G401.6 (cell line): ENCODE data around the gene PRR7.

Experiments used
- FAIRE-seq: peaks from 2 replicates; lab custom pipeline; 2012; peaks lifted over from hg19 to GRCh38; lab: Jason Lieb, UNC

The PRR7 gene

GRCh38 chr5:177469750-177470525 lies 23.3 kb downstream of the PRR7 start:
- FAIRE-seq = no peak

GRCh38 chr5:177470759-177471536 lies 24.3 kb downstream of the PRR7 start:
- no peak for FAIRE-seq

GRCh38 chr5:177471610-177472356 lies 25.2 kb downstream of the PRR7 start:
- no peak for FAIRE-seq

- FAIRE-seq = no peak
These were observed 26.1 kb downstream of the PRR7 start for GRCh38 chr5:177472460-177473442.

GRCh38 chr5:177473443-177474001 lies 26.9 kb downstream of the PRR7 start, which contains the start of gene DBN1:
TSS of gene DBN1 (minus strand) at chr5:177473634. CDS start at chr5:177473521, 113 bp downstream.
- no peak for FAIRE-seq

GRCh38 chr5:177474002-177474476 lies 27.4 kb downstream of the PRR7 start:
- FAIRE-seq = no peak

GRCh38 chr5:177474846-177475562 lies 28.4 kb downstream of the PRR7 start:
- no peak for FAIRE-seq

- no peak for FAIRE-seq
These were observed 29.2 kb downstream of the PRR7 start for GRCh38 chr5:177475563-177476427.

- no peak for FAIRE-seq
These were observed 30.1 kb downstream of the PRR7 start for GRCh38 chr5:177476531-177477233.

- no peak for FAIRE-seq
These were observed 31.3 kb downstream of the PRR7 start for GRCh38 chr5:177477701-177478477.

GRCh38 chr5:177478711-177479646 lies 32.4 kb downstream of the PRR7 start:
- FAIRE-seq = no peak

GRCh38 chr5:177479774-177480173 lies 33.2 kb downstream of the PRR7 start:
- FAIRE-seq = no peak

GRCh38 chr5:177482359-177482795 lies 35.8 kb downstream of the PRR7 start:
- no peak for FAIRE-seq

GRCh38 chr5:177483042-177483441 lies 36.4 kb downstream of the PRR7 start:
- no peak for FAIRE-seq

- FAIRE-seq = no peak
These were observed 37.6 kb downstream of the PRR7 start for GRCh38 chr5:177483994-177484901.
